OCI-LY1 (cell line): ENCODE results near the gene SPPL3.

ENCODE experiments used
- H2AFZ ChIP-seq: fragments of 200-600 bp; sonication (generic), shearing (Covaris generic); 2 replicates; pipeline ENCODE4 v1.6.0; 2014; ENCODE audit warnings: antibody characterized with exemption, mild to moderate bottlenecking, low read length
- H3F3A ChIP-seq: fragments of 200-600 bp; sonication (generic), shearing (Covaris generic); 2 replicates; pipeline ENCODE4 v1.6.0; 2014; ENCODE audit warnings: mild to moderate bottlenecking, antibody characterized with exemption, low read length, moderate library complexity; ENCODE audit not compliant: insufficient read depth
- H3K27ac ChIP-seq: fragments of 200-600 bp; sonication (generic); 2 replicates; pipeline ENCODE4 v1.5.1; 2014; ENCODE audit warnings: low read length, mixed run types, mild to moderate bottlenecking, low read depth; ENCODE audit not compliant: poor library complexity, severe bottlenecking
- H3K27me3 ChIP-seq: fragments of 200-600 bp; sonication (generic); 2 replicates; pipeline ENCODE4 v1.6.0; 2014; ENCODE audit warnings: antibody characterized with exemption, mild to moderate bottlenecking, low read length, moderate library complexity; ENCODE audit not compliant: insufficient read depth
- H3K36me3 ChIP-seq: fragments of 200-600 bp; sonication (generic); 2 replicates; pipeline ENCODE4 v1.6.1; 2014; ENCODE audit warnings: mild to moderate bottlenecking, antibody characterized with exemption, low read length, moderate library complexity, mixed read lengths; ENCODE audit not compliant: insufficient read depth
- H3K4me1 ChIP-seq: fragments of 200-600 bp; sonication (generic); 2 replicates; pipeline ENCODE4 v1.5.1; 2014; ENCODE audit warnings: mild to moderate bottlenecking, low read length, moderate library complexity; ENCODE audit not compliant: insufficient read depth, severe bottlenecking
- H3K4me2 ChIP-seq: fragments of 200-600 bp; sonication (generic), shearing (Covaris generic); 2 replicates; pipeline ENCODE4 v1.6.1; 2014; ENCODE audit warnings: low read length
- H3K4me3 ChIP-seq: fragments of 200-600 bp; sonication (generic); 2 replicates; pipeline ENCODE4 v1.5.1; 2014; ENCODE audit warnings: low read length, low read depth, mild to moderate bottlenecking, mixed read lengths; ENCODE audit not compliant: poor library complexity, severe bottlenecking
- H3K79me2 ChIP-seq: fragments of 200-600 bp; shearing (Covaris generic); 2 replicates; pipeline ENCODE4 v1.6.1; 2016; ENCODE audit warnings: mixed run types, low read length, mixed read lengths; ENCODE audit not compliant: insufficient read depth
- H3K9ac ChIP-seq: fragments of 200-600 bp; sonication (generic), shearing (Covaris generic); 2 replicates; pipeline ENCODE4 v1.6.1; 2014; ENCODE audit warnings: mild to moderate bottlenecking, low read length, mixed read lengths
- H3K9me2 ChIP-seq: fragments of 200-600 bp; sonication (generic), shearing (Covaris generic); 2 replicates; pipeline ENCODE4 v1.6.1; 2014; ENCODE audit warnings: low read depth, mild to moderate bottlenecking, low read length, mixed read lengths
- H3K9me3 ChIP-seq: fragments of 200-600 bp; shearing (Covaris generic); 2 replicates; pipeline ENCODE4 v1.6.1; 2014; ENCODE audit warnings: low read length, mixed read lengths
- H4K20me1 ChIP-seq: fragments of 200-600 bp; sonication (generic), shearing (Covaris generic); 2 replicates; pipeline ENCODE4 v1.6.0; 2016; ENCODE audit warnings: mild to moderate bottlenecking, low read length; ENCODE audit not compliant: insufficient read depth
- CTCF ChIP-seq: fragments of 200-600 bp; sonication (generic), shearing (Covaris generic); IDR thresholded peaks from 2 replicates; pipeline ENCODE4 v1.5.1; 2017; ENCODE audit warnings: mild to moderate bottlenecking, antibody characterized with exemption, low read length, moderate library complexity, mixed read lengths
- EZH2 ChIP-seq: fragments of 200-600 bp; sonication (generic), shearing (Covaris generic); IDR thresholded peaks from 2 replicates; pipeline ENCODE4 v1.8.0; 2017; ENCODE audit warnings: borderline replicate concordance, mixed run types, mild to moderate bottlenecking, antibody characterized with exemption, low read length, moderate library complexity, mixed read lengths

Gene SPPL3

GRCh38 chr12:120739031-120739762, 165.0 kb downstream of the SPPL3 start:
- Histone ChIP-seq H3K27me3 (no peaks in the 10 kb centered on the region), H3K9me3 (no peaks in the 10 kb centered on the region), H3K27ac (no peak overlapping the region), H3K79me2 (no peaks in the 10 kb centered on the region), H3K9ac (no peak overlapping the region), H3K4me1 (peaks cover 5% of the 10 kb centered on the region), H2AFZ (no peak overlapping the region), H3F3A (no peaks in the 10 kb centered on the region), H3K36me3 (no peaks in the 10 kb centered on the region), H3K4me3 (no peak overlapping the region), H3K9me2 (no peaks in the 10 kb centered on the region), H4K20me1 (no peaks in the 10 kb centered on the region), H3K4me2 (no peak overlapping the region; the same call in 1 of the 2 replicates)
- TF ChIP-seq EZH2, result no peak
- TF ChIP-seq CTCF, result no peak

GRCh38 chr12:120738252-120739030, 165.7 kb downstream of the SPPL3 start:
- Histone ChIP-seq H3K9me2 (no peaks in the 10 kb centered on the region), H3K9ac (no peak overlapping the region), H3K9me3 (no peaks in the 10 kb centered on the region), H3K27me3 (no peaks in the 10 kb centered on the region), H3K4me3 (no peak overlapping the region), H3K27ac (no peak overlapping the region), H4K20me1 (no peaks in the 10 kb centered on the region), H3K4me2 (no peak overlapping the region), H3K36me3 (no peaks in the 10 kb centered on the region), H3F3A (no peaks in the 10 kb centered on the region), H3K4me1 (peaks cover 5% of the 10 kb centered on the region), H3K79me2 (no peaks in the 10 kb centered on the region), H2AFZ (no peak overlapping the region)
- no peak for TF ChIP-seq CTCF
- TF ChIP-seq EZH2, result no peak

GRCh38 chr12:120737557-120738251, 166.5 kb downstream of the SPPL3 start:
- no peak overlapping the region for H3K27ac ChIP-seq

More at GRCh38 chr12:120737557-120738251, 166.5 kb downstream of the SPPL3 start:
- no peaks in the 10 kb centered on the region for H3K27me3 ChIP-seq
- no peaks in the 10 kb centered on the region for H3F3A ChIP-seq
- H3K9me2 ChIP-seq, result no peaks in the 10 kb centered on the region
- H3K36me3 ChIP-seq, result no peaks in the 10 kb centered on the region
- H4K20me1 ChIP-seq, result no peaks in the 10 kb centered on the region
- H3K4me2 ChIP-seq, result no peak overlapping the region
- TF ChIP-seq CTCF, result peak; percentile 72
- no peak for TF ChIP-seq EZH2
- H3K9ac ChIP-seq, result no peak overlapping the region
- peaks cover 5% of the 10 kb centered on the region for H3K4me1 ChIP-seq
- no peak overlapping the region for H2AFZ ChIP-seq
- H3K9me3 ChIP-seq, result no peaks in the 10 kb centered on the region
- H3K4me3 ChIP-seq, result no peak overlapping the region
- H3K79me2 ChIP-seq, result no peaks in the 10 kb centered on the region
